Stimulated activated CD4-positive, alpha-beta T cell treated with anti-CD3 and anti-CD28 coated beads, Interleukin-12 subunit alpha, Interleukin-12 subunit beta, amount 100 ng/mL, for 48 hours (primary cell): ENCODE measurements around the gene DTNB.

Experiments used
- DNase-seq, 3 donors: peaks; one replicate each; pipeline ENCODE4 v3.0.0-alpha.2; 2020; ENCODE audit warnings: low read depth in 2 of 3, low spot score in 1 of 3

The DTNB gene

GRCh38 chr2:25400576-25401216, 272.7 kb downstream of the DTNB start:
- DNase-seq = no peak

GRCh38 chr2:25400169-25400568, 273.2 kb downstream of the DTNB start:
- no peak for DNase-seq

GRCh38 chr2:25398534-25398933, 274.8 kb downstream of the DTNB start:
- no peak for DNase-seq

GRCh38 chr2:25397777-25398176, 275.6 kb downstream of the DTNB start:
- no peak for DNase-seq

- DNase-seq = no peak
Observed at GRCh38 chr2:25389161-25389560, 284.2 kb downstream of the DTNB start.

GRCh38 chr2:25388491-25388890, 284.9 kb downstream of the DTNB start:
- no peak for DNase-seq

GRCh38 chr2:25387876-25388449, 285.4 kb downstream of the DTNB start:
- no peak for DNase-seq

GRCh38 chr2:25386971-25387875, 286.2 kb downstream of the DTNB start:
- no peak for DNase-seq

- no peak for DNase-seq
Observed at GRCh38 chr2:25385910-25386309, 287.5 kb downstream of the DTNB start.

GRCh38 chr2:25383806-25384205, 289.6 kb downstream of the DTNB start:
- no peak for DNase-seq

GRCh38 chr2:25381502-25381901, 291.9 kb downstream of the DTNB start:
- no peak for DNase-seq

- no peak for DNase-seq
Observed at GRCh38 chr2:25380586-25381375, 292.6 kb downstream of the DTNB start.

- DNase-seq = no peak
Observed at GRCh38 chr2:25380023-25380422, 293.4 kb downstream of the DTNB start.

GRCh38 chr2:25379535-25379934, 293.8 kb downstream of the DTNB start:
- no peak for DNase-seq

- DNase-seq = no peak
Observed at GRCh38 chr2:25378731-25379490, 294.5 kb downstream of the DTNB start.

- no peak for DNase-seq
Observed at GRCh38 chr2:25377822-25378421, 295.5 kb downstream of the DTNB start.

GRCh38 chr2:25376750-25377621, 296.4 kb downstream of the DTNB start:
- DNase-seq = peak; percentile 88 to 91 (median 91)

GRCh38 chr2:25375989-25376545, 297.3 kb downstream of the DTNB start:
- DNase-seq = no peak
